GM18907 (cell line): ENCODE data around the gene ASGR1.

Source experiments
- ATAC-seq: cut with Tn5 transposase; IDR thresholded peaks from one replicate; pipeline ENCODE4 v1.9.1; 2021; ENCODE audit warnings: mild to moderate bottlenecking, moderate library complexity; ENCODE audit not compliant: unreplicated experiment

Gene ASGR1

GRCh38 chr17:7179317-7180254, at the start of gene ASGR1:
ASGR1 (minus strand) TSS chr17:7179370; CDS start chr17:7178563, 807 bp downstream.
- ATAC-seq, result no peak

- ATAC-seq, result no peak
Measured at GRCh38 chr17:7228920-7229319, 49.8 kb upstream of the ASGR1 start.

GRCh38 chr17:7226721-7227710, 47.8 kb upstream of the ASGR1 start:
- no peak for ATAC-seq

- no peak for ATAC-seq
Measured at GRCh38 chr17:7225711-7226331, 46.7 kb upstream of the ASGR1 start.

- ATAC-seq, result no peak
Measured at GRCh38 chr17:7224661-7225111, 45.5 kb upstream of the ASGR1 start.

GRCh38 chr17:7224110-7224509, 44.9 kb upstream of the ASGR1 start:
- no peak for ATAC-seq

GRCh38 chr17:7223375-7223774, 44.2 kb upstream of the ASGR1 start:
- no peak for ATAC-seq

GRCh38 chr17:7222972-7223292, 43.8 kb upstream of the ASGR1 start:
- no peak for ATAC-seq

- ATAC-seq, result no peak
Measured at GRCh38 chr17:7222093-7222971, 43.2 kb upstream of the ASGR1 start.

GRCh38 chr17:7221278-7222092, 42.3 kb upstream of the ASGR1 start:
- no peak for ATAC-seq

GRCh38 chr17:7220593-7221277, 41.6 kb upstream of the ASGR1 start:
- ATAC-seq, result no peak

GRCh38 chr17:7219812-7220592, 40.8 kb upstream of the ASGR1 start, which contains the start of the genes ACADVL and DLG4:
ACADVL (plus strand) TSS chr17:7219938; CDS start chr17:7219985, 47 bp downstream.
DLG4 (minus strand) TSS chr17:7219836.
- ATAC-seq, result peak; percentile 46

- ATAC-seq, result no peak
Measured at GRCh38 chr17:7219229-7219811, 40.1 kb upstream of the ASGR1 start.

GRCh38 chr17:7218758-7219157, 39.6 kb upstream of the ASGR1 start:
- no peak for ATAC-seq

- no peak for ATAC-seq
Measured at GRCh38 chr17:7218166-7218565, 39.0 kb upstream of the ASGR1 start.

- no peak for ATAC-seq
Measured at GRCh38 chr17:7217113-7217987, 38.2 kb upstream of the ASGR1 start.
